Renal pelvis (tissue), 4 donors: ENCODE measurements around the gene FAM151A. TPM values are rescaled to one million over a fixed set of nuclear protein-coding genes. Genes with fewer than 3 reads are reported as not detected.
A peak's percentile ranks its signal among the peaks of the same experiment; 100 is the strongest.

ENCODE experiments used
- DNase-seq: peaks from one replicate; pipeline ENCODE4 v3.0.0-alpha.2; 2013
- polyA plus RNA-seq, 3 donors: library from polyadenylated mRNA; unstranded; fragments of 120-200 nt; gene quantifications; one replicate each; pipeline ENCODE4 v1.2.1, GENCODE V29; 2013; ENCODE audit not compliant: insufficient read length in 3 of 3

FAM151A gene
- polyA plus RNA-seq, 3 donors, result 28.7 to 39.5 (median 35.8) TPM

DNA sequence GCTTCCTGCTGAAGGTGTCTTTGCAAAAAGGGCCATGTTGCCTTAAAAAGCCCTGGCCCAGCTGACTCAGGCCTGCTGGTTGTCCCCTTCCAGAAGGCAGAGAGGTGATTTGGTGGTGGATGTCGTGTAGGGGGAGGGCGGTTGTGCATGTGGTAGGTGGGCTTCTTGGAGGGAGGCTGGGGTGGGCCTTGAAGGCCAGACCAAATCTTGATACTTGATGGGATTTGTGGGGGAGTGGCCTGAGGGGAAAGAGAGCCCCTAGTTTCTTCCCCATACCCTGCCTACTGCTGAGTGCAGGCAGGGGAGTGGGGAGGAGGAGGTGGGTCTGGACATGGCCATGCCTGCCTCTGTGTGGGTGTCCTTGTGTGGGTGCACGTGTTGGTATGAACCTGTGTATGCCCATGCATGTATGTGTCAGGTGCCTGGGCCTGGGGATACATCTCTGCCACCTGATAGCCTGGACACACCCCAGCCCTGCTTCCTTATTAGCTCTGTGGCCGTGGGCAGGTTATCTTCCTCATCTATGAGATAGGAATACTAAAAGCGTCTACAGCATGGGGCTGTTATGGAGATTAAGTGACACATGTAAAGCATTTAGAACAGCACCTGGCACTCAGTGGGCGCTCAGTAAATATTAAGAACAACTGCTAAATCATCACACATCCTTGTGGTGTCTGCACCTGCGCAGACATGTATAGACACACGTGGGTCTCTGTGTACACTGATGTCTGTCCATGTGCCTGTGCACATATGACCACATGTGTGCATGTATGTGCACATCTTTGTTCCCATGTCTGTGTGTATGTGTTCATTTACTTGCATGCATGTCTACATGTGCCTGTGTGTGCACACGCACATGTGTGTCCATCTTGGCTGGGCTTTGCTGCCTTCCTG is 17.0 kb downstream of the FAM151A start:
- DNase-seq, result no peak

DNA sequence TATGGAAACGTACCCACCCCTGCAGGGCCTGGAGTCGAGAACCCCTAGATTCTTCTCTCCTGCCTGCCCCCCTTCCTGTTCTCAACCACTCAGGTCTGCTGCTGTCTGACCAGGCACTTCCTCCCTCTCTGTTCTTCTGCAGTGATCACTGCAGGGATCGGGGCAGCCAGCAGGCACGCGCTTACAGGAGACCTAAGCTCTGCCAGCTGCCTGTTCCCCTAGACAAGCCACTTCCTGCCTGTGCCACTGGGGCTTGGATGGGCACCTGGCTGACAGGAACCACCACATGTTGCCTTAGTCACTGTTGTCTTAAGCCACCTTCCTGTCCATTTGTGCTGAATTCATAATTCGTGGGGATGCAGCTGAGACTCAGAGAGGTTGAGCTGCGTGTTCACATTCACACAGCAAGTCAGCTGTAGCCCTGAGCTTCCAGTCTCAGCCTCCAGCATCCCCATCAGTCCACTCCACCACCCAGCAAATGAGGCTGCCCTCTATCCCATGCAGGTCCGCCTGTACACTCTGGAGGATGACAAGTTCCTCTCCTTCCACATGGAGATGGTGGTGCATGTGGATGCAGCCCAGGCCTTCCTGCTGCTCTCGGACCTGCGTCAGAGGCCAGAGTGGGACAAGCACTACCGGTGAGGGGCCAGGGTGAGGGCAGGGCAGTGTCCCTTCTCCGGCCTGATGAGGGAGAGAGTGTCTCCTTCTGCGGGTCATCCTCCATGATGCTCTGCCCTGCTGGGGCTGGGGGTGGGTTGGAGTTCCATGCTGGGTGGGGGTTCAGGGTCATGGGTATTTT is 18.6 kb downstream of the FAM151A start:
- DNase-seq, result no peak

DNA sequence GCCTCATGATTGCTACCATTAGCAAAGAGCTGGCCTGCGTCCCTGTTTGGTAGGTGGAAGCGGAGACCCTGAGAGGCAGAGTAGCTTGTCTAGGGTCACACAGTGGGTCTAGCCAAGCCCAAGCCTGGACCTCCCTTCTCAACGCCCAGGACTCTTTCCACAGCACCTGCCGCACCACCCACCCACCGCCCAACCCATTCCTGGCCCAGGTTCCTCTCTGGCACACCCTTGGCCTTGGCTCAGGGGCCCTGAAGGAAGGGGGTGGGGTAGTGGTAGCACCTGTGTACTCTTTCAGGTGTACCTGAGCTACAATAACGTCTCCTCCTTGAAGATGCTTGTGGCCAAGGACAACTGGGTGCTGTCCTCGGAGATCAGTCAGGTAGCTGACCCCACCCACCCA is 19.3 kb downstream of the FAM151A start:
- no peak for DNase-seq

DNA sequence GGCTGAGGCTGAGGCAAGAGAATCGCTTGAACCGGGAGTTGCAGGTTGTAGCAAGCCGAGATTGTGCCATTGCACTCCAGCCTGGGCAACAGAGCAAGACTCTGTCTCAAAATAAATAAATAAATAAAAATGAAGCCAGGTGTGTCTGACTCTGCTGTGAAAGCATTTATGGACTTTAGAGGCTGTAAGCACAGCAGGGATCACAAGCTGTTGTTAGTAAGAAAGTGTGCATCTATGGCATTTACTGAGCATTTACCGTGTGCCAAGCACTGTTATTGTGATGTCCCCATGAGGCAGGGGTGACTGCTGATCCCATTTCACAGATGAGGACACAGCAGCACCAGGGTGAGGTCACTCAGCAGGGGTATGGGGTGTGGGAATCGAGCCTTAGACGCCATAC is 20.1 kb downstream of the FAM151A start:
- DNase-seq, result no peak

DNA sequence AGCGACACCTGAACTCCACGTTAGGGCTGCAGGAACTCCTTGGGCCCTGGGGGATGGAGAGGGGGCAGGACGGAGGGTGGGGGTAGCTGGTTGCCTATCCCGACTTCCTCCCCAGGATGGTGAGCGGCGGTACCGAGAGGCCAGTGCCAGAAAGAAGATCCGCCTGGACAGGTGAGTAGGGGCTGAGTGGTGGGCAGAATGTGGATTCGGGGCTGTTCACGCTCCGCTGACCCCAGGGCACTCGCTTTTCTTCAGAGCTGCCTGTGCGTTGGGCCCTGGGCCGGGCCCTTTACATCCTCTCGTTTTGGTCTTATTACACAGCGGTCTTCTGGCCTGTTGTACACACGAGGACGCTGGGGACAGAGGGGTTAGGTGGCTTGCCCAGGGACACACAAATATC is 20.8 kb downstream of the FAM151A start:
- no peak for DNase-seq

- DNase-seq, result no peak
These were observed 21.6 kb downstream of the FAM151A start for GRCh38 chr1:54601730-54602129.

- peak; percentile 72 for DNase-seq
These were observed 22.2 kb downstream of the FAM151A start for GRCh38 chr1:54600947-54601721.

DNA sequence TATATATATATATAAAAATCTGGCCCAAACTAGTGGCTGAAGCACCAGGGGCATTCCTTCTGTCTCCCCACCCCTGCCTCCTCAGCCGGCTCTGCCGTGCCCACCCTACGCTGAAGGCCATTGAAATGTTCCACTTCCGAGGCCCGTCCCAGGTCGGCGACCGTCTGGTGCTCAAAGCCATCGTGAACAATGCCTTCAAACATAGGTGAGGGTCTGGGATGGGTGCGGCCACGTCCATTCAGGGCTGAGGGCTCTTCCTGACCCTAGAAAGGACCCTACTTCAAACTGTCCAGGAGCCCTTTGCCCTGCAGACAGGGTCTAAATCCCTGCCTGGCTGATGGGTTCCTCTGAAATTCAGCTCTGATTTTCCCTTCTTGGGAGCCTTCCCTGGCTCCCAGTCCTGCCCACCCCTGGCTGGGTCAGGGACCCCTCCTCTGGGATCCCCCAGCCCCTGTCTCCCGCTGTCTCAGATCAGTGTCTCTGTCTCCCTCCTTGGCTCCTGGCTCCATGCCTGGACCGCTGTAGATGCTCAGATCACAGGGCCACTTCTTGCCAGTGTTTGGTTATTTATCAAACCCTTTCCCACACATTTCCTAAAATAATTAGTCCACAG is 24.0 kb downstream of the FAM151A start:
- no peak for DNase-seq

DNA sequence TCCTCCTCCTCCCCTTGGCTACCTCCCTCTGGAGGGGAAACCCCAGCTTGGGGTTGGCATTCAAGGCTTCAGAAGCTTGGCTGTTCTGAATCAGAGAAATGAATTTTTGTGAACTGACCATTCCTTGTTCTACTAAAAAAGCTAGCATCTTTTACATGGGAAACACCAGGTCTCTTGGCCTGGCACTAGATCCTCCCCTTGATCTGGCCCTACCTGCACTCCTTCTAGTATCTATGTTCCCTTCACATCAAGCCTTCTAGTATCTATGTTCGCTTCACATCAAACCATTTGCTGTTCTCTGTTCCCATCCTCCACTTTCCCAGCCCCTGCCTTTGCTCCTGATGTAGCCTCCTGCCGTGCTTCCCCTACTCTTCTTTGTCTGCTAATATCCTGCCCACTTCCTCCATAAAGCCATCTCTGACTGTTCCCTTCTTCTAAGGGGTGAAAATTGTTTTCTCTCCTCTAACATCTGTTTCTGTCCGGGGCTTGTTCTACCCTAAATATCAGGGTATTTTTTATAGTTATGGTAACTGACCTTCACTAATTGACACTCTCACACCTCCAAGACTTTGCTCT is 25.8 kb downstream of the FAM151A start:
- DNase-seq, result no peak

- DNase-seq, result no peak
These were observed 26.6 kb downstream of the FAM151A start for GRCh38 chr1:54596756-54597155.

DNA sequence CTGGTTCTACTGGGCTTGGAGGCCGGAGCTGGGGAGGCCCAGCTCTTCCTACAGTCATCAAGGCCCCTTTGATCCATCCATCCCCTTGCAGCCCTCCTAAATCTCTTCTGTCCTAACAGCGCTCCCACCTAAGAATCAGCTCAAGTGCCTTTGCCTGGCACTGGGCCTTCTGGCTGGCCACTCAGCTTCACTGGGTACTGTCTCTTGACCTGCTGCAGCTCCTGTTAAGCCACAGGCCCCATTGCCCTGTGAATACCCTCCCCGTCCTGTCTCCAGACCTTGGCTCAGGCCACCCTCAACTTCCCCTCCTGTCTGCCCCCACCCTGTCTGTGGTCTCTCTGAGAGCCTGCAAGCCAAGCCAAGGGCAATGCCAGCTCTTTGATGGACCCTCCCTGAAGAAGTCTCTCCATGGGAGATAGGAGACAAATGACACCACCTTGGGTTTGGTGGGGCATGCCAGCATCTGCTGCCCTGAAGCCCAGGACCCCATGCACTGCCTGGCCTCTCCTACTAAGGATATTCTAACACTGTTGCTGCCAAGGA is 27.3 kb downstream of the FAM151A start:
- no peak for DNase-seq

DNA sequence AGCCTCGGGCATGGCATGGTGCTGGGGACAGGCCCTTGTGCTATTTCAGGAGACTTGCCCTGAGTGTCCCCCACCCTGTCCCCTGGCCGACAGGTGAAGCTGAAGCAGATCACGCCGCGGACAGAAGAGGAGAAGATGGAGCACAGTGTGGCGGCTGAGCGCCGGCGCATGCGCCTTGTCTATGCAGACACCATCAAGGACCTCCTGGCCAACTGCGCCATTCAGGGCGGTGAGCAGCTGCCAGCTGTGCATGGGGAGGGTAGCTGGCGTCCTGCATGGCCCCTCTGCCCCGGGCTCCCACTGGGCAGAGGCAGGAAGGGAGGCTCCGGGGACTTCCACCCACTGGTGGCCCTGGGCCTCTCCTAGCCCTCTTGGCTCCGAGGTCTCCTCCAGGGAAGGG is 28.9 kb downstream of the FAM151A start:
- no peak for DNase-seq

- DNase-seq, result no peak
These were observed 29.7 kb downstream of the FAM151A start for GRCh38 chr1:54593571-54594160.

GRCh38 chr1:54591127-54591756 is 32.1 kb downstream of the FAM151A start:
- DNase-seq, result no peak

DNA sequence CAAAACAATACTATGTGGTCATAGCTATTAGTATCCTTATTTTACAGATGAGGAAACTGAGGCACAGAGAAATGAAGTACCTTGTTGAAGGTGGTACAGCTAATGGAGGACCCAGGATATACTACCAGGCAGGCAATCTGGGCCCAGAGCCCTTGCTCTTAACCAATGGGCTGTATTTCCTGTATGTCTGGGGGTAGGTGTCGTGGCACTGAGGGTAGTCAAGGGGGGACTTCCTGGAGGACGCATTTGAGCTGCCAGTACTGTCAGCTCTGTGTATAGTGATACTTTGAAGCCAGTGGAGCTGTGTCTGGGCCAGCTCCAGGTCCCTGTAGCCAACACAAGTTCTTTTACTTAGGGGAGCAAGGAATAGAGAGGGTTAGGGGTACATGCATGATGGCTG is 34.9 kb downstream of the FAM151A start:
- no peak for DNase-seq

GRCh38 chr1:54585181-54586066 is 37.9 kb downstream of the FAM151A start:
- DNase-seq, result no peak

GRCh38 chr1:54584575-54584974 is 38.8 kb downstream of the FAM151A start:
- no peak for DNase-seq

DNA sequence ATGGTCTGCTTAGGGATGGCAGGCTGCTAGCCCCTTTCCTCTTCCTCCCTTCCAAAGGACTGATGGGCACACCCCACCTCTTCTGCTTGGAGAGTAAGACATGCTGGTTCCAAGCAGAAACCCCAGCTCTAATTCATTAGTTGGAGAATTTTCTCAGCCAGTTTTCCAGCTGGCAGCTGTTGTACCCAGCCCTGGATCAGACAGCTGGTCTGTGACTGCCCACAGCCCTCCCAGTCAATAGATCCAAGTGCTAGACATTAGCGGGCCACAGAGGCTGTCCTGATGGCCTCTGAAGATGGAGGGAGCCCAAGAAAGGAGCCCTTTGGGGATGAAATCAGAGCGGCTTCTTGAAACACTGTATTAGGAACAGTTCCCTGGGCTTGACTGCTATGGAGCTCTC is 39.5 kb downstream of the FAM151A start:
- no peak for DNase-seq

- no peak for DNase-seq
These were observed 40.0 kb downstream of the FAM151A start for GRCh38 chr1:54583307-54583686.
